HG03103 (cell line): ENCODE data around the gene KNSTRN.

Source experiments
- ATAC-seq: cut with Tn5 transposase; IDR thresholded peaks from one replicate; pipeline ENCODE4 v1.9.1; 2021; ENCODE audit warnings: low read depth; ENCODE audit not compliant: unreplicated experiment

KNSTRN gene

GRCh38 chr15:40424483-40425115 lies 42.1 kb downstream of the KNSTRN start:
- no peak for ATAC-seq

- ATAC-seq = no peak
Measured at GRCh38 chr15:40425681-40426080, 43.2 kb downstream of the KNSTRN start.

- ATAC-seq = no peak
Measured at GRCh38 chr15:40427188-40427587, 44.7 kb downstream of the KNSTRN start.

GRCh38 chr15:40428185-40428584 lies 45.7 kb downstream of the KNSTRN start:
- ATAC-seq = no peak

GRCh38 chr15:40429068-40429710 lies 46.7 kb downstream of the KNSTRN start:
- ATAC-seq = no peak

GRCh38 chr15:40430271-40430805 lies 47.8 kb downstream of the KNSTRN start:
- no peak for ATAC-seq

GRCh38 chr15:40435023-40435709 lies 52.6 kb downstream of the KNSTRN start:
- ATAC-seq = no peak

- ATAC-seq = no peak
Measured at GRCh38 chr15:40435710-40436089, 53.2 kb downstream of the KNSTRN start.

- no peak for ATAC-seq
Measured at GRCh38 chr15:40436116-40436891, 53.8 kb downstream of the KNSTRN start.

- no peak for ATAC-seq
Measured at GRCh38 chr15:40436892-40437751, 54.6 kb downstream of the KNSTRN start.

- no peak for ATAC-seq
Measured at GRCh38 chr15:40437752-40438687, 55.5 kb downstream of the KNSTRN start.

- ATAC-seq = no peak
Measured at GRCh38 chr15:40438712-40439111, 56.2 kb downstream of the KNSTRN start.

GRCh38 chr15:40439461-40439959 lies 57.0 kb downstream of the KNSTRN start:
- no peak for ATAC-seq

GRCh38 chr15:40439960-40440742 lies 57.6 kb downstream of the KNSTRN start:
- no peak for ATAC-seq

GRCh38 chr15:40440743-40441564 lies 58.4 kb downstream of the KNSTRN start, which contains the start of gene BAHD1:
BAHD1 (plus strand) TSS chr15:40440953; CDS start chr15:40458465, 17,512 bp downstream.
- ATAC-seq = peak; percentile 84

- ATAC-seq = no peak
Measured at GRCh38 chr15:40441565-40442531, 59.3 kb downstream of the KNSTRN start.
